CD4-positive, alpha-beta T cell treated with Interleukin-10 for 1 hour (primary cell): Measurements from ENCODE around the gene CRB2.

Source experiments
- DNase-seq: peaks from one replicate; pipeline ENCODE4 v3.0.0-alpha.2; 2020

CRB2 gene

DNA sequence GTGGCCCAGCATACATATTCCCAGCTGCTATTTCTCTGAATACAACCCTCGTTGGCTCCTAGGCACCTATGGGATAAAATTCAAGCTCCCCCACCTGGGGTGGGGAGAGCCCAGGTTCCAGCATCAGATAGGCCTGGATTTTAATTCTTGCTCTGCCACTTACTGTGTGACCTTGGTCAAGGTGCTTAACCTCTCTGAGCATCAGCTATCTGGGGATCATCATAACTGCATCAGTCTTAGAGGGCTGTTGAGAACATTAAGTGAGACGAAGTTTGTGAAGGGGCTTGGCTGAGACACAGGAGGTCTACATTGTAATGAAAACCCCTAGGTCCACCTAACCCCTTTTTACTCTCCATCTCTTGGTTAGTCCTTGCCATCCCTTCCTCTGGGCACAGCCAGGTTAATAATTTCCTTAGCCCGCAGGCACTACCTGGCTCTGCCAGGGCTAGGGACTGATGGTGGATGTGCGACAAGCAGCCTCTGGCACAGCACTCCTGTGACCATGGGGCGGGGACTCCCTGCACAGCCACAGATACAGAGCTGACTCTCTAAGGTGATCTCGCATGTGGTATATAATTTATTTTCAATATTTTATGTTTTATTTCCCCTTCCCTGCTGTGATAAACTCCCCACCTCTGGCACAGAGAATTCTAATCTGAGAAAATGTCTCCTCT, 68.7 kb downstream of the CRB2 start:
- DNase-seq = no peak

DNA sequence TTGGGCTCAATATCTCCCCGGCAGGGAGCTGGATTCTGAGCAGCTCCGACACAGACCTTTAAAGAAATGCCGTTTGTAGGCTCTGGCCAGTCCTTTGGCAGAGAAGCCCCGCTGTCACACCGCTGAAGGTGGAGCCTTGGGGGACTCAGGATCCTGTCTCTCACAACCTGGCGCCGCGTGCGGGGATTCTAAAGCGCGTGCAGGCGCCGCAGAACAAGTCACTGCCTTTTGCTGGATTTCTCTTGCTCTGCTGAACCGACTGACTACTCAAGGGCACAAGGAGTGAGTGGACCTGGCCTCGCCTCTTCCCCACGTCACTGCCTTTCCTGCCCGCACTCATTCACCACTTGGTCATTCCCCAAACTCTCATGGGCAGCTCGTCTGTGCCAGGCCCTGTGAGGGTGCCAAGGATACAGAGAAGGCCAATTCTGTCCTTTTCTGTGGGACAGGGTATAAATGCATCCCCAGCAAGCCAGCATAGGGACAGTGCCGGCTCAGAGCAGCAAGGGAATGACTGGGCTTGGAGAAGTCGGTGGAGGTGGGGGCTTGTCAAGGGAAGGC, 69.3 kb downstream of the CRB2 start:
- no peak for DNase-seq

DNA sequence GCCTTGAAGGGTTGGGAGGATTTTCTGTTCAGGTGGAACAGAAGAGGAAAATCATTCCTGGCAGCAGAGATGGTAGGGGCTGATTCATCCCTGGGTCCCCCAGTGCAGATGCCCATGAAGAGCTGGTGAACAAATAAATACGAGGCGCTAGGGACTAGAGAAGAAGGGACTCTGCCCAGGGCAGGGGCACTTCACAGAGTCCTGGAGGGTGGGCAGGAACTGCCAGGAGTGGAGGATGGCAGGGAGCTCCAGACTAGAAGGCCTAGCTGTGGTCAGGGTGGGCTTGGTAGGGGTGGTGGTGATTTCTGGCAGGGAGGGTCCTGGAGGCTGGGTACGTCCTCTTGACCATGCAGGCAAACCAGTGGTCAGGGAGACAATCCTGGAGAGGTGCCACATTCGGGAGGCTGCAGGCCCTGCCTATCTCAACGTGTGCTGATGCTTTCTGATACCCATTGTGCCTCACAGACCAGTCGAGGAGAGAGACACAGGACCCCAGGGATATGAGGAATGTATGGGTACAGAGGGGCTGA, 69.9 kb downstream of the CRB2 start:
- no peak for DNase-seq

DNA sequence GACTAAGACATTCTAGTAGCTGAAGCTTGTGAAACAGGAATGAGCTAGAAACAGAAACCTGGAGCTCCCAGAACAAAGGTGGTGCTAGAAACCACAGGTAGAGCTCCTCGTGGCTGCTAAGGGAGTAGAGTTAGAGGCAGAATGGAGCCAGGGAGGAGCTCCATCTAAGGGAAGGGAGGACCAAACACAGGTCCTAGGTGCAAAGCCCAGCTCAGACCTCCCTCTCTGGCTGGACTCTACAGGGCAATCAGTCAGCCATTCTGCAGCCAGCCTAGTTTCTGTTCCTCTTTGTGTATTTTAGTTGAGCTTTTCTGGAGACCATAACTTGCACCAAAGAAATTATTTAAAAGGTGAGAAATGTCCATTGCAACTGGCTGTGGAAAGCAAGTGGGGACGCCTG, 70.4 kb downstream of the CRB2 start:
- no peak for DNase-seq
